Upper lobe of left lung (tissue), 6 donors: ENCODE data around the gene PPP1R12C. TPM values are rescaled to one million over a fixed set of nuclear protein-coding genes. Genes with fewer than 3 reads are reported as not detected.

Experiments
- ATAC-seq, 2 donors: fragments of 200-7000 bp; cut with Tn5 transposase; one replicate each; pipeline ENCODE4 v1.9.1; 2022; ENCODE audit warnings: mild to moderate bottlenecking in 2 of 2, moderate library complexity in 2 of 2; ENCODE audit not compliant: low FRiP score in 2 of 2
- DNase-seq, 2 donors: peaks; one replicate each; pipeline ENCODE4 v3.0.0-alpha.2; 2019 to 2020
- H3K27ac ChIP-seq, 4 donors: fragments of 200-600 bp; sonication (generic); one replicate each; pipeline ENCODE4 v1.5.1; 2016 to 2019
- H3K27me3 ChIP-seq, 4 donors: fragments of 200-600 bp; sonication (generic); one replicate each; pipeline ENCODE4 v1.5.1; 2017 to 2019
- H3K36me3 ChIP-seq, 4 donors: fragments of 200-600 bp; sonication (generic); one replicate each; pipeline ENCODE4 v1.5.1; 2016 to 2019
- H3K4me1 ChIP-seq, 4 donors: fragments of 200-600 bp; sonication (generic); one replicate each; pipeline ENCODE4 v1.5.1; 2018 to 2019
- H3K4me3 ChIP-seq, 4 donors: fragments of 200-600 bp; sonication (generic); one replicate each; pipeline ENCODE4 v1.5.1; 2017 to 2019; ENCODE audit warnings: mild to moderate bottlenecking in 2 of 4, moderate library complexity in 1 of 4
- H3K9me3 ChIP-seq, 4 donors: fragments of 200-600 bp; sonication (generic); one replicate each; pipeline ENCODE4 v1.5.1; 2018 to 2019
- CTCF ChIP-seq, 6 experiments: fragments of 450-650 bp in 4 of 6; fragments of 200-600 bp in 2 of 6; sonication (generic) in 2 of 6; IDR thresholded peaks; one replicate each; pipeline ENCODE4 v1.5.1; 2016 to 2019; ENCODE audit warnings: antibody characterized with exemption in 6 of 6
- EP300 ChIP-seq, 4 donors: sonication (generic); formaldehyde crosslinking; IDR thresholded peaks; one replicate each; pipeline ENCODE4 v1.5.1; 2017; ENCODE audit warnings: antibody characterized with exemption in 4 of 4, control low read depth in 2 of 4
- POLR2A ChIP-seq, 4 donors: fragments of 450-650 bp; IDR thresholded peaks; one replicate each; pipeline ENCODE4 v1.5.1; 2016 to 2017; ENCODE audit warnings: antibody characterized with exemption in 4 of 4, mild to moderate bottlenecking in 2 of 4
- POLR2AphosphoS5 ChIP-seq, 2 donors: sonication (generic); formaldehyde crosslinking; IDR thresholded peaks; one replicate each; pipeline ENCODE4 v1.5.1; 2017; ENCODE audit warnings: antibody characterized with exemption in 2 of 2
- WGBS, 2 donors: methylation state at CpG; one replicate each; pipeline ENCODE4 v1.1.5; 2017 to 2018; 5-methylcytosine and 5-hydroxymethylcytosine counted together
- total RNA-seq, 6 donors: library from RNA; depleted of rRNA in 4 of 6; stranded (reverse); fragments of >200 nt in 4 of 6; gene quantifications; one replicate each; pipeline versions ENCODE4 v1.1.0 to v1.2.1, GENCODE V29; 2016 to 2021
- donor health status: DM: no; HTN: no; CAD: no; lungs with moderate emphysema.
- donor health status: DM: no; HTN: yes; CAD: no; lungs with severe emphysema.

The PPP1R12C gene
- total RNA-seq, 6 donors from 2014 or later = 99.6 to 369 (median 158) TPM

GRCh38 chr19:55106591-55106990 lies 10.8 kb downstream of the PPP1R12C start:
- ATAC-seq = no peak
- Histone ChIP-seq H3K36me3 (peaks cover 3 to 59% (median 28%) of the 10 kb centered on the region in 4 donors), H3K27me3 (no peaks in the 10 kb centered on the region), H3K9me3 (peaks cover 0 to 4% (median 0%) of the 10 kb centered on the region in 4 donors), H3K4me3 (no peak overlapping the region), H3K27ac (no peak overlapping the region), H3K4me1 (no peaks in the 10 kb centered on the region)
- 88 to 92% methylated on average over 4 to 6 of the region's 6 CpGs for WGBS, 2 donors
- DNase-seq = no peak
- TF ChIP-seq POLR2AphosphoS5 (IDR thresholded peaks at IDR 0.05) (no peak), POLR2A (IDR thresholded peaks at IDR 0.05) (no peak), EP300 (IDR thresholded peaks at IDR 0.05) (no peak), CTCF (IDR thresholded peaks at IDR 0.05) (no peak)

GRCh38 chr19:55105237-55105636 lies 12.2 kb downstream of the PPP1R12C start:
- no peak for TF ChIP-seq EP300 (IDR thresholded peaks at IDR 0.05)
- TF ChIP-seq POLR2A (IDR thresholded peaks at IDR 0.05) = no peak
- TF ChIP-seq CTCF (IDR thresholded peaks at IDR 0.05) = no peak
- no peak for TF ChIP-seq POLR2AphosphoS5 (IDR thresholded peaks at IDR 0.05)
- Histone ChIP-seq H3K9me3 (peaks cover 0 to 4% (median 0%) of the 10 kb centered on the region in 4 donors), H3K27me3 (no peaks in the 10 kb centered on the region), H3K27ac (no peak overlapping the region), H3K36me3 (peaks cover 3 to 63% (median 38%) of the 10 kb centered on the region in 4 donors), H3K4me3 (no peak overlapping the region), H3K4me1 (no peaks in the 10 kb centered on the region)
- DNase-seq (no peak), ATAC-seq (no peak)
- 80 to 92% methylated on average over 2 of the region's 2 CpGs for WGBS, 2 donors

- H3K9me3 ChIP-seq = peaks cover 0 to 4% (median 0%) of the 10 kb centered on the region in 4 donors
- no peaks in the 10 kb centered on the region for H3K27me3 ChIP-seq
- WGBS, 2 donors = 96 to 99% methylated on average over 8 to 9 of the region's 9 CpGs
- H3K36me3 ChIP-seq = peaks cover 6 to 63% (median 48%) of the 10 kb centered on the region in 4 donors
- TF ChIP-seq POLR2AphosphoS5 (IDR thresholded peaks at IDR 0.05) = no peak
- no peak for TF ChIP-seq EP300 (IDR thresholded peaks at IDR 0.05)
- no peak for TF ChIP-seq CTCF (IDR thresholded peaks at IDR 0.05)
- TF ChIP-seq POLR2A (IDR thresholded peaks at IDR 0.05) = no peak
- DNase-seq = peak in 1 of 2 donors; percentile 58
- ATAC-seq = no peak
- H3K4me3 ChIP-seq = no peak overlapping the region
- H3K4me1 ChIP-seq = peaks cover 0 to 9% (median 0%) of the 10 kb centered on the region in 4 donors
- no peak overlapping the region for H3K27ac ChIP-seq
These were observed 14.2 kb downstream of the PPP1R12C start for GRCh38 chr19:55103190-55103589.

GRCh38 chr19:55101261-55101660 lies 16.2 kb downstream of the PPP1R12C start:
- Histone ChIP-seq H3K4me3 (no peak overlapping the region), H3K36me3 (peaks cover 6 to 61% (median 52%) of the 10 kb centered on the region in 4 donors), H3K9me3 (peaks cover 0 to 4% (median 0%) of the 10 kb centered on the region in 4 donors), H3K4me1 (peaks cover 0 to 11% (median 0%) of the 10 kb centered on the region in 4 donors), H3K27ac (no peak overlapping the region), H3K27me3 (no peaks in the 10 kb centered on the region)
- DNase-seq (no peak), ATAC-seq (no peak)
- 88 to 91% methylated on average over 9 to 10 of the region's 10 CpGs for WGBS, 2 donors
- TF ChIP-seq CTCF (IDR thresholded peaks at IDR 0.05) (no peak), POLR2AphosphoS5 (IDR thresholded peaks at IDR 0.05) (no peak), EP300 (IDR thresholded peaks at IDR 0.05) (no peak), POLR2A (IDR thresholded peaks at IDR 0.05) (no peak)
